ENCODE results near the gene EGR1. TPM values are rescaled to one million over a fixed set of nuclear protein-coding genes. Genes with fewer than 3 reads are reported as not detected.

Gene EGR1
- total and polyA plus RNA-seq, 4 donors: 1.4 to 88.7 (median 13.1) TPM

- TF ChIP-seq HNF4G (IDR thresholded peaks at IDR 0.05) (no peak), RAD21 (IDR thresholded peaks at IDR 0.05) (no peak), NR2F2 (IDR thresholded peaks at IDR 0.05) (no peak), GABPA (IDR thresholded peaks at IDR 0.05 in 1 of 2, conservative IDR thresholded peaks at IDR 0.05 in 1 of 2) (no peak), ATF3 (IDR thresholded peaks at IDR 0.05) (no peak), FOXA2 (IDR thresholded peaks at IDR 0.05) (no peak), YY1 (IDR thresholded peaks at IDR 0.05) (no peak), RXRA (IDR thresholded peaks at IDR 0.05) (no peak), HNF4A (conservative IDR thresholded peaks at IDR 0.05) (no peak), MAX (IDR thresholded peaks at IDR 0.05) (no peak), CTCF (IDR thresholded peaks at IDR 0.05; ENCODE audit: low read depth, low read length, missing input control) (no peak), TAF1 (conservative IDR thresholded peaks at IDR 0.05) (no peak)
- TF ChIP-seq, protein P1, sequence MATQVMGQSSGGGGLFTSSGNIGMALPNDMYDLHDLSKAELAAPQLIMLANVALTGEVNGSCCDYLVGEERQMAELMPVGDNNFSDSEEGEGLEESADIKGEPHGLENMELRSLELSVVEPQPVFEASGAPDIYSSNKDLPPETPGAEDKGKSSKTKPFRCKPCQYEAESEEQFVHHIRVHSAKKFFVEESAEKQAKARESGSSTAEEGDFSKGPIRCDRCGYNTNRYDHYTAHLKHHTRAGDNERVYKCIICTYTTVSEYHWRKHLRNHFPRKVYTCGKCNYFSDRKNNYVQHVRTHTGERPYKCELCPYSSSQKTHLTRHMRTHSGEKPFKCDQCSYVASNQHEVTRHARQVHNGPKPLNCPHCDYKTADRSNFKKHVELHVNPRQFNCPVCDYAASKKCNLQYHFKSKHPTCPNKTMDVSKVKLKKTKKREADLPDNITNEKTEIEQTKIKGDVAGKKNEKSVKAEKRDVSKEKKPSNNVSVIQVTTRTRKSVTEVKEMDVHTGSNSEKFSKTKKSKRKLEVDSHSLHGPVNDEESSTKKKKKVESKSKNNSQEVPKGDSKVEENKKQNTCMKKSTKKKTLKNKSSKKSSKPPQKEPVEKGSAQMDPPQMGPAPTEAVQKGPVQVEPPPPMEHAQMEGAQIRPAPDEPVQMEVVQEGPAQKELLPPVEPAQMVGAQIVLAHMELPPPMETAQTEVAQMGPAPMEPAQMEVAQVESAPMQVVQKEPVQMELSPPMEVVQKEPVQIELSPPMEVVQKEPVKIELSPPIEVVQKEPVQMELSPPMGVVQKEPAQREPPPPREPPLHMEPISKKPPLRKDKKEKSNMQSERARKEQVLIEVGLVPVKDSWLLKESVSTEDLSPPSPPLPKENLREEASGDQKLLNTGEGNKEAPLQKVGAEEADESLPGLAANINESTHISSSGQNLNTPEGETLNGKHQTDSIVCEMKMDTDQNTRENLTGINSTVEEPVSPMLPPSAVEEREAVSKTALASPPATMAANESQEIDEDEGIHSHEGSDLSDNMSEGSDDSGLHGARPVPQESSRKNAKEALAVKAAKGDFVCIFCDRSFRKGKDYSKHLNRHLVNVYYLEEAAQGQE (IDR thresholded peaks at IDR 0.05): no peak
- 82% methylated on average over 9 of the region's 9 CpGs for WGBS
- Histone ChIP-seq H3K36me3 (ENCODE audit: control insufficient read depth in 4 of 4, insufficient read depth in 3 of 4, low read depth in 1 of 4, low read length in 3 of 4) (no peaks in the 10 kb centered on the region), H3K4me1 (ENCODE audit: control insufficient read depth in 4 of 4, insufficient read depth in 4 of 4, low read length in 3 of 4) (peaks cover 0 to 6% (median under 1%) of the 10 kb centered on the region in 4 donors), H3K4me3 (ENCODE audit: low read depth in 1 of 3, low read length in 3 of 3) (no peak overlapping the region), H3K9ac (ENCODE audit: low read depth in 1 of 2, low read length in 2 of 2) (no peak overlapping the region), H3K9me3 (ENCODE audit: control insufficient read depth in 4 of 4, low read length in 3 of 4) (no peaks in the 10 kb centered on the region), H3K27me3 (ENCODE audit: control insufficient read depth in 4 of 4, insufficient read depth in 4 of 4, low read length in 3 of 4) (no peaks in the 10 kb centered on the region), H3K27ac (ENCODE audit: low read depth in 1 of 2, low read length in 2 of 2) (no peak overlapping the region)
- DNase-seq (ENCODE audit: low spot score): no peak
Observed at GRCh38 chr5:138448481-138449398, 16.5 kb upstream of the EGR1 start.

DNA sequence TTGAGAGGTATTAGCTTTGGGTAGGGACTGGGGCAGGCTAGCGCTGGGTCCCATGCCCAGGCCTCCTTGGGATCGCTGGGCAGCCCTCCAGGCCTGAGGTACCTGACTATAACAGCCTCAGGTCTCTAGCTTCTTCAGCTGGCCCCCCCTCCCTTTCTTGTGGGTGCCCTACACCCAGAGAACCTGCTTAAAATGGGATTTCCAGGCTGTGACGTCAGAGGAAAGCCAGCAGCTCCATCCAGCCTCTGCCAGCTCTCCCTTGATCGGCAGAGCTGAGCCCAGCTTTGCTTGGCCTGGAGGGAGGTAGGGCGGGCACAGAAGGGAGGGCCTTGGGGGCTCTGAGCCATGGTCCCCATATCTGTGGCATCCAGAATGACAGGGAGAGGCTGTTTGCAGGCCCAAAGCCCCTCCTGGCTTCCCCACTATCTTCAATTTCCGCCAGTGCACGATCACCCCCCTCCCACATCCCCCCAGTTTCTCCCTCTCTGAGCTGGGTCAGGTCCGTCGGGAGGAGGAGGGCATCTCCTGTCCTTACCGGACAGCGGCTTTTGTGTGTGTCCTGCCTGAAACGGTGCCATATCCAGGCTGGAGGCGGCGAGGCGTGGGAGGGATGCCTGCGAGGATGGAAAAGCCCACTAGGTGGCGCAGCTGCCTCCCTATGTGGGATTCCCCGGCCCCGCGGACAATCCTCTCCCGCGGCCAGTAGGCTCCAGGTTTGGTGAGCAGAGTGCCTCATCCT, 15.6 kb upstream of the EGR1 start:
- WGBS: 17% methylated on average over 22 of the region's 22 CpGs
- no peak overlapping the region for H3K9ac ChIP-seq (ENCODE audit: low read depth in 1 of 2, low read length in 2 of 2)
- TF ChIP-seq, protein P1 (IDR thresholded peaks at IDR 0.05): no peak
- TF ChIP-seq RAD21 (IDR thresholded peaks at IDR 0.05) (peak; percentile 95 to 97), YY1 (IDR thresholded peaks at IDR 0.05) (no peak), RXRA (IDR thresholded peaks at IDR 0.05) (peak in 1 of 2 donors; percentile 36), CTCF (IDR thresholded peaks at IDR 0.05; ENCODE audit: low read depth, low read length, missing input control) (peak; percentile 97)
- TF ChIP-seq, protein P2, sequence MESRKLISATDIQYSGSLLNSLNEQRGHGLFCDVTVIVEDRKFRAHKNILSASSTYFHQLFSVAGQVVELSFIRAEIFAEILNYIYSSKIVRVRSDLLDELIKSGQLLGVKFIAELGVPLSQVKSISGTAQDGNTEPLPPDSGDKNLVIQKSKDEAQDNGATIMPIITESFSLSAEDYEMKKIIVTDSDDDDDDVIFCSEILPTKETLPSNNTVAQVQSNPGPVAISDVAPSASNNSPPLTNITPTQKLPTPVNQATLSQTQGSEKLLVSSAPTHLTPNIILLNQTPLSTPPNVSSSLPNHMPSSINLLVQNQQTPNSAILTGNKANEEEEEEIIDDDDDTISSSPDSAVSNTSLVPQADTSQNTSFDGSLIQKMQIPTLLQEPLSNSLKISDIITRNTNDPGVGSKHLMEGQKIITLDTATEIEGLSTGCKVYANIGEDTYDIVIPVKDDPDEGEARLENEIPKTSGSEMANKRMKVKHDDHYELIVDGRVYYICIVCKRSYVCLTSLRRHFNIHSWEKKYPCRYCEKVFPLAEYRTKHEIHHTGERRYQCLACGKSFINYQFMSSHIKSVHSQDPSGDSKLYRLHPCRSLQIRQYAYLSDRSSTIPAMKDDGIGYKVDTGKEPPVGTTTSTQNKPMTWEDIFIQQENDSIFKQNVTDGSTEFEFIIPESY (IDR thresholded peaks at IDR 0.05): no peak

More for the DNA sequence above, 15.6 kb upstream of the EGR1 start:
- H3K36me3 ChIP-seq (ENCODE audit: control insufficient read depth in 4 of 4, insufficient read depth in 3 of 4, low read depth in 1 of 4, low read length in 3 of 4): no peaks in the 10 kb centered on the region
- H3K27me3 ChIP-seq (ENCODE audit: control insufficient read depth in 4 of 4, insufficient read depth in 4 of 4, low read length in 3 of 4): no peaks in the 10 kb centered on the region
- no peak overlapping the region for H3K27ac ChIP-seq (ENCODE audit: low read depth in 1 of 2, low read length in 2 of 2)
- DNase-seq (ENCODE audit: low spot score): peak; percentile 90
- no peak overlapping the region for H3K4me3 ChIP-seq (ENCODE audit: low read depth in 1 of 3, low read length in 3 of 3)
- no peaks in the 10 kb centered on the region for H3K9me3 ChIP-seq (ENCODE audit: control insufficient read depth in 4 of 4, low read length in 3 of 4)
- peaks cover 0 to 6% (median under 1%) of the 10 kb centered on the region in 4 donors for H3K4me1 ChIP-seq (ENCODE audit: control insufficient read depth in 4 of 4, insufficient read depth in 4 of 4, low read length in 3 of 4)
